Measurements from ENCODE around the gene PPP6R2. TPM values are rescaled to one million over a fixed set of nuclear protein-coding genes. Genes with fewer than 3 reads are reported as not detected.
A peak's percentile ranks its signal among the peaks of the same experiment; 100 is the strongest.

PPP6R2 gene
- total RNA-seq, 2 donors from 2014 or later: 58.7 to 81.2 TPM

GRCh38 chr22:50471962-50472361 lies 128.8 kb downstream of the PPP6R2 start:
- 79 to 87% methylated on average over 3 to 5 of the region's 5 CpGs for WGBS, 2 experiments (ENCODE audit: insufficient coverage in 1 of 2, insufficient read length in 1 of 2)
- Histone ChIP-seq H3K9me3 (ENCODE audit: control insufficient read depth, low read length) (no peaks in the 10 kb centered on the region), H3K9ac (ENCODE audit: extremely low read depth, low read length, poor library complexity, severe bottlenecking) (no peak overlapping the region), H3K4me3 (ENCODE audit: low read length) (no peak overlapping the region), H3K36me3 (ENCODE audit: control insufficient read depth, insufficient read depth, low read length) (peaks cover 8% of the 10 kb centered on the region), H3K27ac (ENCODE audit: low read depth, low read length) (no peak overlapping the region), H3K27me3 (ENCODE audit: control insufficient read depth, insufficient read depth, low read length, poor library complexity, severe bottlenecking) (no peaks in the 10 kb centered on the region), H3K4me1 (ENCODE audit: control insufficient read depth, insufficient read depth, low read length) (peaks cover 14% of the 10 kb centered on the region)
- Mint-ChIP-seq H3K27me3 (ENCODE audit: insufficient read depth) (peaks cover 8% of the 10 kb centered on the region), H3K4me1 (peaks cover 25% of the 10 kb centered on the region), H3K4me3 (no peak overlapping the region), H3K9me3 (no peaks in the 10 kb centered on the region), H3K36me3 (ENCODE audit: low read depth) (peaks cover 5% of the 10 kb centered on the region), H3K27ac (no peak overlapping the region)
- TF ChIP-seq CTCF (conservative IDR thresholded peaks at IDR 0.05): no peak
- DNase-seq: no peak

- H3K27me3 Mint-ChIP-seq (ENCODE audit: insufficient read depth): peaks cover 19% of the 10 kb centered on the region
- Histone ChIP-seq H3K9ac (ENCODE audit: extremely low read depth, low read length, poor library complexity, severe bottlenecking) (no peak overlapping the region), H3K36me3 (ENCODE audit: control insufficient read depth, insufficient read depth, low read length) (peaks cover 3% of the 10 kb centered on the region), H3K4me3 (ENCODE audit: low read length) (peak overlapping the region; percentile 85), H3K27ac (ENCODE audit: low read depth, low read length) (no peak overlapping the region), H3K9me3 (ENCODE audit: control insufficient read depth, low read length) (no peaks in the 10 kb centered on the region), H3K27me3 (ENCODE audit: control insufficient read depth, insufficient read depth, low read length, poor library complexity, severe bottlenecking) (no peaks in the 10 kb centered on the region), H3K4me1 (ENCODE audit: control insufficient read depth, insufficient read depth, low read length) (peaks cover 14% of the 10 kb centered on the region)
- DNase-seq: peak; percentile 80
- no peak overlapping the region for H3K27ac Mint-ChIP-seq
- TF ChIP-seq CTCF (conservative IDR thresholded peaks at IDR 0.05): peak; percentile 67
- 84 to 86% methylated on average over 5 to 6 of the region's 6 CpGs for WGBS, 2 experiments (ENCODE audit: insufficient coverage in 1 of 2, insufficient read length in 1 of 2)
- H3K36me3 Mint-ChIP-seq (ENCODE audit: low read depth): no peaks in the 10 kb centered on the region
- H3K4me1 Mint-ChIP-seq: peaks cover 25% of the 10 kb centered on the region
- H3K4me3 Mint-ChIP-seq: peak overlapping the region; percentile 74
- no peaks in the 10 kb centered on the region for H3K9me3 Mint-ChIP-seq
Measured at GRCh38 chr22:50473088-50473487, 130.0 kb downstream of the PPP6R2 start.

GRCh38 chr22:50473855-50474671 lies 130.9 kb downstream of the PPP6R2 start:
- peaks cover 14% of the 10 kb centered on the region for H3K4me1 ChIP-seq (ENCODE audit: control insufficient read depth, insufficient read depth, low read length)
- H3K4me3 ChIP-seq (ENCODE audit: low read length): peak overlapping the region; percentile 85
- no peaks in the 10 kb centered on the region for H3K9me3 ChIP-seq (ENCODE audit: control insufficient read depth, low read length)
- H3K27ac ChIP-seq (ENCODE audit: low read depth, low read length): no peak overlapping the region
- Mint-ChIP-seq H3K27ac (peak overlapping the region; percentile 74), H3K4me1 (peaks cover 25% of the 10 kb centered on the region), H3K9me3 (no peaks in the 10 kb centered on the region), H3K36me3 (ENCODE audit: low read depth) (no peaks in the 10 kb centered on the region), H3K27me3 (ENCODE audit: insufficient read depth) (peaks cover 29% of the 10 kb centered on the region), H3K4me3 (peak overlapping the region; percentile 74)
- no peaks in the 10 kb centered on the region for H3K27me3 ChIP-seq (ENCODE audit: control insufficient read depth, insufficient read depth, low read length, poor library complexity, severe bottlenecking)
- 14 to 30% methylated on average over 15 to 62 of the region's 62 CpGs for WGBS, 2 experiments (ENCODE audit: insufficient coverage in 1 of 2, insufficient read length in 1 of 2)
- TF ChIP-seq CTCF (conservative IDR thresholded peaks at IDR 0.05): no peak
- DNase-seq: peak; percentile 73
- H3K36me3 ChIP-seq (ENCODE audit: control insufficient read depth, insufficient read depth, low read length): peaks cover 3% of the 10 kb centered on the region
- H3K9ac ChIP-seq (ENCODE audit: extremely low read depth, low read length, poor library complexity, severe bottlenecking): peak overlapping the region; percentile 54

Data from endodermal cell (in vitro differentiated cells).